Stimulated activated CD4-positive, alpha-beta T cell treated with anti-CD3 and anti-CD28 coated beads, TNF-alpha, amount 100 ng/mL, for 1 hour (primary cell): ENCODE results near the gene GABRA5.
"Not testable (repeated sequence)": the region's sequence is repeated elsewhere in the genome, so short reads cannot be mapped to it uniquely, and the experiment has no call there.

Experiments
- DNase-seq, 3 donors: peaks; one replicate each; pipeline ENCODE4 v3.0.0-alpha.2; 2020; ENCODE audit warnings: low read depth in 3 of 3, low spot score in 1 of 3

Gene GABRA5

DNA sequence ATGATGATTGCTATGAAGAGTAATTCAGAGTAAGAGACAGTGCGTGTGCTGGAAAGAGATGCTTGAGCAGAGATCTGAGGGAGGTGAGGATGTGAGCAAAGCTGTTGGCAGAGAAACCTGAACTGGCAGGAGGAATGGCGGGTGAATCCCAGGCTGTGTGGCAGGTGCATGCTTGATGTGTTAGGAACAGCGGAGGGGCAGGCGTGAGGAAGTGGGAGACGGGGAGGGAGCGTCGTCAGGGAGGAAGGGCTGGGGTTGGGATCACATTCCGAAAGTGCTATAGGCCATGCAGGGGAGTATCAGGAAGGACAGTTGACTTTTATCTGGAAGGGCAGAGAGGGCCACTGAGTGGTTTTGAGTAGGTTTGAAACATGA lies 8.6 kb downstream of the GABRA5 start:
- no peak for DNase-seq

DNA sequence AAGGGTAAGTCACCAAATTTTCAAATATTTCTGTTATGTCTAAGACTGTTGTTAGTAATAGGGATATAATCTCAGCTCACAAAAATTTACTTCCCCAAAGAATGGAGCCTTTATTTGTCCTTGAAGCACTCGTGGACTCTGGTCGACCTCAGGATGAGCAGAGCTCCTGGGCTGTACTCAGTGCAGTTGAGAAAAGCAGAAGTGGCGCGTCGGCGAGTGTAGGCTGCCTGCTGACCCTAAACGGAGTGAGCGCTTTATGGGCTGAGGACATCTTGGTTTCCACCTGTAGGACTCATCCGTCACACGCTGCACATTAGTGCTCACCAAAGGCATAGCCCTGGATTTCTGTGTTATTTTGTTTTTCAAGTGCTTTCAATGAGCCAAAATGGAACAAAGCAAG lies 11.0 kb downstream of the GABRA5 start:
- no peak for DNase-seq

DNA sequence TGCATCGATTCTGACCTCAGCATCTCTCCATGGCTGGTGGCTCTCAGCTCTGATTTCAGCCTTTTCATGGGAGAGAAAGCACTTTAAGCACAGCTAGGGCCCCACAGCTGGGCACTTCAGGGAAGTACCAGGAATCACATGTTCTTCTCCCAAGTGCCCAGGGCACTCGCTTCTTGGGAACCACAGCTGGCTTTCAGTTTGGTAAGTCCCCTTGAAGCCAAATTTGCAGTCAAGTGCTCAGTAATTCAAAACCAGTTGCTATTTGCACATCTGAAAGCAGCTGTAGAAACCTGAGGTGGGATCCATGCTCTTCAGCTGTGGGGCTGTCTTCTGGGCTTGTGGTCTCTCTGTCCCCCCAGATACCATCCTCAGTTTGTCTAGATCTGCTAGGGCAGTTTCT lies 12.8 kb downstream of the GABRA5 start:
- DNase-seq = no peak

DNA sequence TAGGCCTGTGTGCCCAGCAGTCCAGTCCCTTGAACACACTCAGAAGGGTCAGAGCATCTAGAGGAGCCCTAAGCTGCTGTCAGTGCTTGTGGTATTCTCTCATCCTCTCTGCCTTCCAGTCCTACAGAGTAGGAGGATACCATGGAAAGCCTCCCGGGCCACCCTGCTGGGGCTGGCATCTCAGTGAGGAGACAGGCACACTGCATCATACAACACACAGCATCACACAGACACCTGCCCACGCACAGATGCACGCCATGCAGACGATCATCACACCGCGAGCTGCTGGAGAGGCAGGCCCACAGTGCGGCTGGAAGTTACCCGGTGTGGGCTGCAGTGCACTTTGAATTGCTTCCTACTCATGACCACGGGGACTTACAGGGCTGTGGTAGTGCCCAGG lies 15.2 kb downstream of the GABRA5 start:
- DNase-seq = no peak

DNA sequence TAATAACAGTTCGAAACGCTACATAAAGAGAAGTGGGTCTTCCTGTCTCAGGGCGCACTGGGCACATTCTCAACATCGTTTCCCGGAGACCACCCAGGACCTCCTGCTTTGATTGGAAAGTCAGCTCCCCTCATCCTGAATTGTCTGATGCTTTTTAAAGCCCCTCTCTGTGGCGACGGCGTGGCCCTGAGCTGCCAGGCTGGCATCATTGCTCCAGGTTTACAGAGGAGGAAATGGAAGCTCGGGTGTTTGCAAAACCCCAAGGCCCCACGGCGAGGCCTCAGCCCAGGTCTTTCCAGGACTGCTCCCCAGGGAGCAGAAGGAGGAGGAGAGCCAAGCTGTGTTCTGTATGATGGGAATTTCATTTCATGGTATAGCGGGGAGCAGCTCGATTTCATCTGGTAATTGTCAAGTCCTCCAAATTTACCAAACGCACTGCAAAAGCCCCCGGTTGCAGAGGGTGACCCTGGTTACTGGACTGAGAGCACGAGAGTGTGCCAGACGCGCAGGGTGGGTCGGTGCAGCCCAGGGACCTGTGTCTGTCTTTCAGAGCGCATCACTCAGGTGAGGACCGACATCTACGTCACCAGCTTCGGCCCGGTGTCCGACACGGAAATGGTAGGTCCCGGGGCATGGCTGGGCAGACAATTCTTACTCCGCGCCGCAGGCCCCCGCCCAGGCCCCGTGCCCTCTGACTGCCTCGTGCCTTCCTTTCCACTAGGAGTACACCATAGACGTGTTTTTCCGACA lies 15.9 kb downstream of the GABRA5 start:
- DNase-seq = no peak

DNA sequence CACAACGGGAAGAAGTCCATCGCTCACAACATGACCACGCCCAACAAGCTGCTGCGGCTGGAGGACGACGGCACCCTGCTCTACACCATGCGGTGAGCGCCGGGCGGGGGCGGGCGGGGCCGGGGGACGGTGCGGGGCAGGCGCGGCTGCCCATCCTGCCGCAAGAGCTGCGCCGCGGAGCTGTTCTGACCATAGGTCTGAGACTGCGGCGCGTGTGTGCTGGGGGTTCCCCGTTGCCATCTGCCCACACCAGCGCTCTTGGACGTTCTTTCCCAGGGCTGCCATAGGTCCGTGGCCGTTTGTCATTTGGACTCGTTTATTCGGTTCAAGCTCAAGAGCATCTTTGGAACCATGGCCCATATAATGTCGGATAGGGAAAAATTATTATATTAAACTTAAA lies 16.6 kb downstream of the GABRA5 start:
- no peak for DNase-seq

DNA sequence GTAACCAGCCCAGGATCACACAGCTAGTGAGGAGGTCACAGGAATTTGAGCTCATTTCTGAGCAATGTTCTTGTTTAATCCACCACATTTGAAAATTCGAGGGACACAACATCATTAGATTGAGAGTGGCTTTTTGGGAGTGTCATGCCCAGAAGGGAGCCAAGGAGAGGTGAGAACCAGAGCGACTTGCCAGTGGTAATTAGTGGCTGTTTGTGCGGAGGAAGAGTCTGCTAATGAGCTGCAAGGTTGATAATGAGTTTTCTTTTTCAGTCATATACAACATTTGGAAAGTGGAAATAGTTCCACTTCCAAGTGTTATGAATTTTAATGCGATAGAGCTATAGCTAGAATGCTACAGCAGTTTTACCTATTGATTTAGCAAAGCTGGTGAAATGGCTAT lies 19.7 kb downstream of the GABRA5 start:
- no peak for DNase-seq

DNA sequence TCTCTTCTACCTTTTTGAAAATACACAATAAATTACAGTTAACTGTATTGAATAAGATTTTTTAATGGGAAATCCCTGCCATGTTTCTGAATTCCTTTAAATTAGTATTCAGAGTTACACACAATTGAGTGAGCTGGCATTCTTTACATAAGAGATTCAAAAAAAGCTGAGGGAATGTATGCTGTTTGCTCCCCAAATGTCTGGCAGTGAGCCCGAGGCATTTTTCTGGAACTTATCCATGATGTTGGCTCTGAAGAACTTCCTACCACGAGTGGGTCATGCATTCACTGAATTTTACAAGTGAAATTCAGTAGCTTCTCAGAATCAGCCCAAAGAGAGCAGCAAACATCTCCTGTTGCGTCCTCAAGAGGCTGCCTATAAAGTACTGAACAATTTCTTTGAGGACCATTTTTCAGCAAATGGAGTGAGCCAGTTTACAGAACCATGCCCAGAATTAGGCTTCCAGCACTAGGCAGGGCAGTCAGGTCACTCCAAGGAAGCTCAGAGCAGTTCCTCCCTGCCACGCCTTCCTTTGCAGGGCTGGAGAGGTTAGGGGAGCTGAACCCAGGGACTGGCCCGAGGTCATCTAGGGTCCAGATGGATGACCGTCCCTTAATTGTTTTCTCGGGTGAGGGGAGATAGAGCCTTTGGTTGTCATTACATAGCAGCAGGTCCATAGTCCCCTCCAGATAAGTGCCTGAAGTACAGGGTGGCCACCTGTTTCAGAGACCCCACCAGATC lies 21.2 kb downstream of the GABRA5 start:
- no peak for DNase-seq

DNA sequence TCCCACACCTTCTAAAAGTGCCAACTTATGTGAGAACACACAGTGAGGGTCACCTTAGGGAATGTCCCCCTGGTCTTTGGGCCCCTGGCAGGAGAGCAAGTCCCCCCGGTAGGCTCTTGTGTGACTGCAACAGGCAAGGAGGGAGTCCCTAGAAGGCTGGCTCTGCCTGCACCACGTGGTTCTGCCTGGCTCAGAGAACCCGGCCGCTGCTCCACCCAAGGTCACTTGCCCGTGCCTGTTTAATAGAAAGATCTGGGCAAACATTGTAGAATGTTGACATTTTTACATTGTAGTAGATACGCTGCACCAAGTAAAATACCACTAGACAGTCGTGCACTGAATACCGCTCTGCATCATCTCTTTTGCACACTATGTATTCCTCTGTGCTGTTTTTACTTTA lies 21.9 kb downstream of the GABRA5 start:
- DNase-seq = no peak

DNA sequence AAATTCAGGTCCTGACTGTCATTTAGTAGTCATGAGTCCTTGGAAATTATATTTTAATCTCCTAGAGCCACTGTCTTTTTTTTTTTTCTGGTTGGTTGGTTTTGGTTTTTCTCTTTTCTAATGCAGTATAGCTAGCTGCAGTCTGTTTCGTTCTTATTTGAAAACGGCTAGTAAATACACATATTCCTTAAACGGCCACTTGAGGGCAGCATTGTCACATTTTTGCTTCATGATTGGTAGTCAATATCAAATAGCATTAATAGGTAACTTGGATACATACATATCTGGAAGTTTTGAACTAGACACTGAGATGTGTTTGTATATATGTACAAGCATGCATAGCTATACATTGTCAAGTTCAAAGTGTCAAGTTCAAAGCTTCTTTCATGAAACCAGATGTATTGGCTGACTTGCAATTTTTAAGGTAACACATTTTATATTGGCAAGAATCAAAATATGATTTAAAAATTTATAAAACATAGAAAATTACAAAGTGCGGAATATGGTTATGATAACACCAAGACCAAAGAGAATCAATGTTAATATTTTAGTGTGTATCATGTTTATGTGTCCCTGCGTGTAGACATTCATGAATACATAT lies 22.5 kb downstream of the GABRA5 start:
- DNase-seq = peak in 1 of 3 donors; percentile 22

DNA sequence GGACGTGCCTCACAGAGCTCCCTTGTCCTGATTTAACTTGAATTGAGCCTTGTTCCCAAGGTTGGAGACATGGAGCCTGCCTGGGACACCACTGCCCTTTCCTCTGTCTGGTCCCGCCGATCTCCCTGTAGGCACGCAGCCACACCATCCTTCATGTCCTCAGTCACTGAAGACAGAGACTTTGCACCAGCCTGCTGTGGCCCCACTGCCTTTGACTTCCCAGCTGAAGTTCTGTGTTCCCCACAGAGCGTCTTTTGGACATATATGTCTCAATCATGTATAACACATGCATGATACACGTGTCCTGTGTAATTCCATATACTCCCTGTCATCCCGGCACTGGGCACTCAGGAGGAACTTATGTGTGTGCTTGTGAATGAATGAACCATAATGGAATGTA lies 23.6 kb downstream of the GABRA5 start:
- DNase-seq = no peak

DNA sequence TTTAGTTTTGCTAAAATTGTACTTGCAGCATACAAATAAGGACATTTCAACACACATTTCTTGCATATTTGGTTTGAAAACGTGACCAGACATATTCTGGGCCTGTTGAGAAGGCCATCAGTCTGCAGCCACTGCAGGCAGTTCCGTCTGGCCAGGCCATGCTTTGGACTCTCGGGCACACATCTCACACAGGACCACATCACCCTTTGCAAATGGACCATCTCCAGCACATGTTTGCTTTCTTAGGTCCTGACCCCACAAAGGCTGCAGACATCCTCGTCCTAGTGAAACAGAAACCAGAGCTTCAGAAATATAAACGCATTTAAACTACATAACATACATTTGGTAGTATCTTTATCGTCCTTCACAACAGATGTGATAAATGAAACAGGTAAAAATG lies 24.1 kb downstream of the GABRA5 start:
- DNase-seq = no peak

DNA sequence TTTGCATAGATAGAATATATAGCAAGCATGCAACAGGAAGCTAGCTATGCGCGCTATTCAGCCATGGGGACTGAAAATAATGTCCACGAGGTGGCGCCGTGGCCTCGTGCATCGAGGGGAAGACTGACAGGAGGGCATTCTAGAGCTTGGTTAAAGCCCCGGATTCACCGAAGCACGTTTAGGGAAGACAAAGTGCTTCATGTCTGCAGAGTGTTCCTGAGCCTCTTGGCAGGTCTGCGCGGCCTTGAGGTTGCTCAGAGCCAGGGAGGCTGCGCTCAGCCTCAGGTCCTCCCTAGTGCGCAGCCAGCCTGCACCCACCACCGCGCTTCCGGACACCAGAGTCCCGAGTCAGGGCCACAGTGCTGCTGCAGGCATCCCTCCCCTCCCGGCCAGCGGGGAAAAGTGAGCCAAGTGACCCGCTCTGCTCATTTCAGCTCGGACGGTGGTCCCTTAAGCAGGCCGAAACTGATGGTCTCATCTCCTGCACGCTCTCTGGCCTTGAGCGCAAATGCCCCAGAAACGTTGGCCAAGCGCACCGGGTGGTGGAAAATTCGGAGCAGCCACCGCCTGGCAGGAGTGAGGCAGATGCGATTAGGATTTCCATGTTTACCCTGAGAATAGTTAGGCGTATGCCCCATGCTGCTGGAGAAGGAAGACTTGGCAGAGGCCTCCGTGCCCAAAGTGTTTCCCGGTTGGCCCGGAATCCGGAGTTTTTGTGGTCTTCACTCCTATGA lies 24.8 kb downstream of the GABRA5 start:
- DNase-seq = no peak

DNA sequence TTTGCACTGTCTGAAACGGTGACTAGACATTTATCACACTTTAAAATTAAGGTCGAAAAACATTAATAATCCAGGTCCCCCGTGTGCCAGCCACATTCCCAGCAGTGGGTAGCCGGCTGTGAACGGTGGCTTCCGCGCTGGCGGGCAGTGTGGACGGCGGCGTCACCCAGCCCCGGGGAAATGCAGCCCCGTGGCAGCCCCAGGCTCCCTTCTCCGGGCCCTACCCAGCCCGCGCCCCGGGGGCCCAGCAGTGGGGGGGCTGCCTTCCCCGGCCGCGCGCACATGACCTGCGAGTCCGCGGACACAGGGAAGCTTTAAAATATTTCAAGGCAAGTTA lies 25.3 kb downstream of the GABRA5 start:
- no peak for DNase-seq

DNA sequence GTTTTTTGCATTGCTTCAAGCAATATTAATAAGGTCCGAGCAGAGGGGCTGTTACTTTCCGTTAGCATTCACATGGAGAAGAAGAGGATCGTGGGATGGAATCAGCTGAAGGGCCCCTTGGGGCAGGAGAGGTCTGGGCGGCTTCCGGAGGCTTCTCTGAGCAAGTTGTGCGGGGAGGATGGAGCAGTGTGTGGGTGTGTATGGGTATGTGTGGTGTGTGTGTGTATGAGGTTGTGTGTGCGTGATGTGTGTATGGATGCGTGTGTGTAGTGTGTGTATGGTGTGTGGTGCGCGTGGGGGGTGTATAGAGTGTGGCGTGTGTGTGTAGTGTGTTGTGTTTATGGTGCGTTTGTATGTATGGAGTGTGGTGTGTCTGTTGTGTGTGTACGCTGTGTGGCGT lies 25.8 kb downstream of the GABRA5 start:
- DNase-seq = no peak

DNA sequence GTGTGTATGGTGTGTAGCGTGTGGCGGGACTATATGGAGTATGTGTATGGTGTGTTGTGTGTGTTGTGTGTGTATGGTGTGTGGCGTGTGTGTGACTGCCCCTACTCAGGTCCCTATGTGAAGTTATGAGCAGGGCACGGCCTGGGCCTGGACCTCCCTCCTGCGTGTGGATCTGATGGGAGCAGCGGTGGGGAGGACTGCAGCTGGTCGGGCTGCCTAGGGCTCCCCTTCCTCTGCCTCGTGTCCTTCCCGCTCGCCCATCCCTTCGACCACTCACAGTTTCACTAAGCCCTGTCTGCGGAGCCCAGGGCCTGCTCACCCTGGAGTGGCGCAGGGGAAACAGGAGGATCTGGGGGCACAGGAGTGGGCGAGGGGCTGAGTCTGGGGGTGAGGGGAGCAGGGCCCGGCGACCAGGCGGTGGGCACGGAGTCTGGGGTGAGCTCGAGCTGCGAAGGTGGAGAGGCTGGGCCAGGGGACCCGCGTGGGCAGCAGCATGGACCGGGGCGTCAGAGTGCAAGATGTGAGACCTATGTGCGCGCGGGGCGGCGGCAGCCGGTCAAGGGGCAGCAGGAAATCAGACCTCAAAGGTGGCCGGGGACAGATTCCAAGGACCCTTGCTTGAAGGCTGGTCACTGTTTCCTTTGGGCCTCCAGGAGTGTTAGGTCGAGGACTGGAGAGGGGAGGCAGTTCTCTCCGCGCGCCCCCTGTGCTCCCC lies 26.6 kb downstream of the GABRA5 start:
- no peak for DNase-seq

DNA sequence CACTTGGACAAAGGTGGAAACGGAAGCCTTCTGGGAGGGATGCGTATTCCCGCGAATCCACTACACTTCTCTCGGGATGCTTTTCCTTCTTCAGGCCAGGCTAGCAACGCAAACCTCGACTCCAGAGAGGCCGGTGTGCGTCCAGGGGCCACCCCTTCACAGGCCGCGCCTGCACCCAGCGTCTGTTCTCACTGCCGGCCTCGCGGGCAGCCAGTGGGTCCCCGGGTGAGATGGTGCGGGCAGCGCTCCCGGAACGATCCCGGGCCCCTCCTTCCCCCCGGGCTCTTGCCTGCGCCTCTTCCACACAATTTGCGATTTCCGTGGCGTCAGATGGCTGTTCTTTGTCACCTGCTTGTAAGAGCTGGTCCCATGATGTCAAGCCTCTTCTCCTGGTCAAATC lies 27.3 kb downstream of the GABRA5 start:
- DNase-seq = no peak

DNA sequence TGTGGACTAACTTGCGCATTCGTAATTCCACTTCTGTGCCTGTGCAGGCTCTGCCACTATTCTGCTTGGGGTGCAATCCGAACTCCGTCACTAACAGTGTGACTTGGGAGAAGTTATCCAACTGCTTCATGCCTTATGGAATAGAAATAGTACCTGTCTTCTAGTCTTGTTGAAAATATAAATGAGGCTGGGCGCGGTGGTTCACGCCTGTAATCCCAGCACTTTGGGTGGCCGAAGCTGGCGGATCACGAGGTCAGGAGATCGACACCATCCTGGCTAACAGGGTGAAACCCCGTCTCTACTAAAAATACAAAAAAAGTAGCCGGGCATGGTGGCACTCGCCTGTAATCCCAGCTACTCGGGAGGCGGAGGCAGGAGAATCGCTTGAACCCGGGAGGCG lies 28.5 kb downstream of the GABRA5 start:
- DNase-seq = not testable (repeated sequence)

DNA sequence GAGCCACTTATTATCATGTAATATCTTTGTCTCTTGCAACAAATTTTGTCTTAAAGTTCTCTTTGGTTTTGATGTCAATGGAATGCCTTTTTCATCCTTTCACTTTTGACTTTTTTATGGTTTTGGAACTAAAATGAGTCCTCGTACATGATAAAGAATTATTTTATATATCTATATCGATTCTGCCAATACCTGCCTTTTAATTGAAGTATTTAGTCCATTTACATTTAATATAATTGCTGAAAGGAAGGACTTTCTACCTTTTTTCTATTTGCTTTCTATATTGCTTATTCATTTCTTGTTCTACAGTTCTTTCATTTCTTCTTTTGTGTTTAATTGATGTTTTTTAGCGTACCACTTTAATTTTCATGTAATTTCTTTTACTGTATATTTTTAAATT lies 32.8 kb downstream of the GABRA5 start:
- DNase-seq = no peak

DNA sequence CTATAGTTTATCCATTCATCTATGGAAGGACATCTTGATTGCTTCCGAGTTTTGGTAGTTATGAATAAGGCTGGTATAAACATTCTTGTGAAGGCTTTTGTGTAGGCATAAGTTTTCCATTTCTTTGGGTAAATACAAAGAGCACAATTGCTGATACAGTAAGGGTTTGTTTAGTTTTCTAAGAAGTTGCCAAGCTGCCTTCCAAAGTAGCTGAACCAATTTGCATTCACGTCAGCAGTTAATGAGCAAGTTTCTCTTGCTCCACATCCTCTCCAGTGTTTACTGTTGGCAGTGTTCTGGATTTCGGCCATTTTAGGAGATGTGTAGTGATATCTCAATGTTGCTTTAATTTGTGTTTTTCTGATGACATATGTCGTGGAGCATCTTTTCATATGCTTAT lies 34.2 kb downstream of the GABRA5 start:
- no peak for DNase-seq

DNA sequence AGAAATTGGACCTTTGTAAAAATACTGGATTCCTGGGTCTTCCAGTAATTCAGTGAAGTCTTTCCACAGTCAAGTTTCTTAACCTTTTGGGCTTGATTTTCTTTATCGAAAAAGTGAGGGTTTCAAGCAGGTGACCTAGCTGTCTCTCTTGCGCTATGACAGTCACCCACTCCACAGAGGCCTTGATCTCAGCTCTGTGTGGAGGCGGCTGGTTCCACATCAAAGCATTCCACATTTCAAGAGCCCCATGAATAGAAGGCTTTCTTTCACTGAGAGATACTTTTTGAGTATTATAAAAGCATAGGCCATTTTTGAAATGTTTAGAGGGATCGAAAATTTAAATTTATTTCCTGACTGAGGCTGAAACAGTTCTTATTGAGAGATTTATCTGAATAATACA lies 43.9 kb downstream of the GABRA5 start:
- DNase-seq = no peak
